Liver (tissue), 9 donors: Measurements from ENCODE around the gene ERMARD. TPM values are rescaled to one million over a fixed set of nuclear protein-coding genes. Genes with fewer than 3 reads are reported as not detected.

Experiments used
- DNase-seq: peaks from one replicate; pipeline ENCODE4 v3.0.0-alpha.2; 2017; ENCODE audit warnings: low spot score
- H3K27ac ChIP-seq, 2 donors: one replicate each; pipeline ENCODE4 v1.7.0; 2013; ENCODE audit warnings: inconsistent platforms in 2 of 2, low read length in 2 of 2, control low read depth in 1 of 2, low read depth in 1 of 2, mild to moderate bottlenecking in 1 of 2
- H3K27me3 ChIP-seq, 4 donors: one replicate each; pipeline versions ENCODE4 v1.6.1 to v1.7.0; 2013; ENCODE audit warnings: low read length in 3 of 4, inconsistent platforms in 1 of 4, mild to moderate bottlenecking in 1 of 4, moderate library complexity in 1 of 4; ENCODE audit not compliant: control insufficient read depth in 4 of 4, insufficient read depth in 4 of 4
- H3K36me3 ChIP-seq, 4 donors: one replicate each; pipeline versions ENCODE4 v1.6.1 to v1.7.0; 2013; ENCODE audit warnings: low read length in 3 of 4, mild to moderate bottlenecking in 3 of 4, low read depth in 1 of 4, moderate library complexity in 1 of 4; ENCODE audit not compliant: control insufficient read depth in 4 of 4, insufficient read depth in 3 of 4
- H3K4me1 ChIP-seq, 4 donors: one replicate each; pipeline versions ENCODE4 v1.6.1 to v1.7.0; 2013; ENCODE audit warnings: low read length in 3 of 4, mild to moderate bottlenecking in 3 of 4, moderate library complexity in 1 of 4; ENCODE audit not compliant: control insufficient read depth in 4 of 4, insufficient read depth in 4 of 4
- H3K4me3 ChIP-seq, 3 donors: one replicate each; pipeline versions ENCODE4 v1.6.1 to v1.7.0; 2013; ENCODE audit warnings: low read length in 3 of 3, control low read depth in 1 of 3, low read depth in 1 of 3, mild to moderate bottlenecking in 1 of 3
- H3K9ac ChIP-seq, 2 donors: one replicate each; pipeline ENCODE4 v1.7.0; 2013; ENCODE audit warnings: low read length in 2 of 2, mild to moderate bottlenecking in 2 of 2, moderate library complexity in 2 of 2, control low read depth in 1 of 2, low read depth in 1 of 2
- H3K9me3 ChIP-seq, 4 donors: one replicate each; pipeline versions ENCODE4 v1.6.1 to v1.7.0; 2013; ENCODE audit warnings: low read length in 3 of 4; ENCODE audit not compliant: control insufficient read depth in 4 of 4
- CTCF ChIP-seq: fragments of 150-350 bp; IDR thresholded peaks from 2 replicates; pipeline ENCODE4 v1.5.1; 2017; ENCODE audit warnings: improper control_type of control experiment, low read depth, low read length; ENCODE audit not compliant: missing input control
- FOXA1 ChIP-seq: IDR thresholded peaks from 2 replicates; pipeline ENCODE4 v1.6.1; 2016; ENCODE audit warnings: antibody characterized with exemption
- FOXA2 ChIP-seq: IDR thresholded peaks from 2 replicates; pipeline ENCODE4 v1.6.1; 2016; ENCODE audit warnings: antibody characterized with exemption
- GABPA ChIP-seq, 2 donors: IDR thresholded peaks in 1 of 2; conservative IDR thresholded peaks in 1 of 2; 2 replicates each; pipeline ENCODE4 v1.6.1; 2016; ENCODE audit warnings: antibody characterized with exemption in 2 of 2, mild to moderate bottlenecking in 1 of 2, moderate library complexity in 1 of 2
- HNF4A ChIP-seq, 2 donors: conservative IDR thresholded peaks; 2 replicates each; pipeline ENCODE4 v1.6.1; 2016; ENCODE audit warnings: antibody characterized with exemption in 2 of 2, mild to moderate bottlenecking in 2 of 2
- HNF4G ChIP-seq: IDR thresholded peaks from 2 replicates; pipeline ENCODE4 v1.6.1; 2016; ENCODE audit warnings: antibody characterized with exemption
- JUND ChIP-seq, 2 donors: IDR thresholded peaks; 2 replicates each; pipeline ENCODE4 v1.6.1; 2016; ENCODE audit warnings: antibody characterized with exemption in 2 of 2
- NR2F2 ChIP-seq: IDR thresholded peaks from 2 replicates; pipeline ENCODE4 v1.6.1; 2016; ENCODE audit warnings: antibody characterized with exemption
- RAD21 ChIP-seq, 2 donors: IDR thresholded peaks; 2 replicates each; pipeline ENCODE4 v1.6.1; 2016; ENCODE audit warnings: antibody characterized with exemption in 2 of 2, mild to moderate bottlenecking in 2 of 2
- RXRA ChIP-seq, 2 donors: IDR thresholded peaks; 2 replicates each; pipeline ENCODE4 v1.6.1; 2017 to 2018; ENCODE audit warnings: antibody characterized with exemption in 2 of 2, mild to moderate bottlenecking in 1 of 2
- SP1 ChIP-seq: IDR thresholded peaks from 2 replicates; pipeline ENCODE4 v1.6.1; 2018; ENCODE audit warnings: antibody characterized with exemption, mild to moderate bottlenecking
- TAF1 ChIP-seq: conservative IDR thresholded peaks from 2 replicates; pipeline ENCODE4 v1.6.1; 2016; ENCODE audit warnings: antibody characterized with exemption, mild to moderate bottlenecking
- YY1 ChIP-seq: IDR thresholded peaks from 2 replicates; pipeline ENCODE4 v1.6.1; 2016; ENCODE audit warnings: antibody characterized with exemption, mild to moderate bottlenecking
- WGBS: extraction: QIAGEN DNeasy Blood & Tissue Kit; methylation state at CpG from one replicate; pipeline ENCODE4 v1.1.7; 2013; 5-methylcytosine and 5-hydroxymethylcytosine counted together
- polyA plus RNA-seq, 2 donors: library from polyadenylated mRNA; stranded (reverse) in 1 of 2; unstranded in 1 of 2; fragments of 200-250 nt in 1 of 2; fragments of >200 nt in 1 of 2; fragmentation: Nextera tagmentation in 1 of 2; extraction: Ambion mirVana in 1 of 2; gene quantifications; one replicate each; pipeline versions ENCODE4 v1.2.1 to v1.2.3, GENCODE V29; 2013 to 2015
- total RNA-seq, 2 donors: library from RNA; depleted of rRNA; stranded (reverse); fragments of >200 nt; gene quantifications; one replicate each; pipeline ENCODE4 v1.2.3, GENCODE V29; 2014
- TF ChIP-seq, protein P1 (sequence below): IDR thresholded peaks from 2 replicates; pipeline ENCODE4 v1.6.1; 2016; ENCODE audit warnings: antibody characterized with exemption
- TF ChIP-seq, protein P2 (sequence below): IDR thresholded peaks from 2 replicates; pipeline ENCODE4 v1.6.1; 2016; ENCODE audit warnings: antibody characterized with exemption
- TF ChIP-seq, protein P3 (sequence below): IDR thresholded peaks from 2 replicates; pipeline ENCODE4 v1.6.1; 2016; ENCODE audit warnings: antibody characterized with exemption, mild to moderate bottlenecking
- donor health status: healthy.
- donor health status: healthy.
- donor health status: healthy.
- donor health status: healthy.
- donor health status: healthy.

The ERMARD gene
- total and polyA plus RNA-seq, 4 donors = 10.1 to 20.7 (median 14.0) TPM

- no peak for TF ChIP-seq GABPA (IDR thresholded peaks at IDR 0.05 in 1 of 2, conservative IDR thresholded peaks at IDR 0.05 in 1 of 2)
- no peak for TF ChIP-seq TAF1
- TF ChIP-seq, protein P1, sequence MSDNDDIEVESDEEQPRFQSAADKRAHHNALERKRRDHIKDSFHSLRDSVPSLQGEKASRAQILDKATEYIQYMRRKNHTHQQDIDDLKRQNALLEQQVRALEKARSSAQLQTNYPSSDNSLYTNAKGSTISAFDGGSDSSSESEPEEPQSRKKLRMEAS = no peak
- TF ChIP-seq JUND (IDR thresholded peaks at IDR 0.05) = no peak
- TF ChIP-seq SP1 = no peak
- TF ChIP-seq, protein P2, sequence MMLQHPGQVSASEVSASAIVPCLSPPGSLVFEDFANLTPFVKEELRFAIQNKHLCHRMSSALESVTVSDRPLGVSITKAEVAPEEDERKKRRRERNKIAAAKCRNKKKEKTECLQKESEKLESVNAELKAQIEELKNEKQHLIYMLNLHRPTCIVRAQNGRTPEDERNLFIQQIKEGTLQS = no peak
Observed at GRCh38 chr6:169825558-169826225, 74.3 kb downstream of the ERMARD start (continued).

DNA sequence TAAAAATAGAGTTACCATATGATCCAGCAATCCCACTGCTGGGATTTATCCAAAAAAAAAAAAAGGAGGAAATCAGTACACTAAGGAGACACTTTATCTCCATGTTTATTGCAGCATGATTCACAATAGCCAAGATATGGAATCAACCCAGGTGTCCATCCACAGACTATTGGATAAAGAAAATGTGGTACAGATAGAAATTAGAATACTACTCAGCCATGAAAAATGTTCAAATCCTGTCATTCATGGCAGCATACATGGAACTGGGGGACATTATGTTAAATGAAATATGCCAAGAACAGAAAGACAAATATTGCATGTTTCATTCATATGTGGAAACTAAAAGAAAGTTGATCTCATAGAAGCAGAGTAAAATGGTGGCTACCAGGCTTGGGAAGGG lies 75.3 kb downstream of the ERMARD start:
- Histone ChIP-seq H3K9me3 (no peaks in the 10 kb centered on the region), H3K27me3 (no peaks in the 10 kb centered on the region), H3K9ac (no peak overlapping the region), H3K4me1 (peaks cover 0 to 3% (median under 1%) of the 10 kb centered on the region in 4 donors), H3K4me3 (no peak overlapping the region), H3K36me3 (no peaks in the 10 kb centered on the region), H3K27ac (no peak overlapping the region)
- TF ChIP-seq, protein P3, sequence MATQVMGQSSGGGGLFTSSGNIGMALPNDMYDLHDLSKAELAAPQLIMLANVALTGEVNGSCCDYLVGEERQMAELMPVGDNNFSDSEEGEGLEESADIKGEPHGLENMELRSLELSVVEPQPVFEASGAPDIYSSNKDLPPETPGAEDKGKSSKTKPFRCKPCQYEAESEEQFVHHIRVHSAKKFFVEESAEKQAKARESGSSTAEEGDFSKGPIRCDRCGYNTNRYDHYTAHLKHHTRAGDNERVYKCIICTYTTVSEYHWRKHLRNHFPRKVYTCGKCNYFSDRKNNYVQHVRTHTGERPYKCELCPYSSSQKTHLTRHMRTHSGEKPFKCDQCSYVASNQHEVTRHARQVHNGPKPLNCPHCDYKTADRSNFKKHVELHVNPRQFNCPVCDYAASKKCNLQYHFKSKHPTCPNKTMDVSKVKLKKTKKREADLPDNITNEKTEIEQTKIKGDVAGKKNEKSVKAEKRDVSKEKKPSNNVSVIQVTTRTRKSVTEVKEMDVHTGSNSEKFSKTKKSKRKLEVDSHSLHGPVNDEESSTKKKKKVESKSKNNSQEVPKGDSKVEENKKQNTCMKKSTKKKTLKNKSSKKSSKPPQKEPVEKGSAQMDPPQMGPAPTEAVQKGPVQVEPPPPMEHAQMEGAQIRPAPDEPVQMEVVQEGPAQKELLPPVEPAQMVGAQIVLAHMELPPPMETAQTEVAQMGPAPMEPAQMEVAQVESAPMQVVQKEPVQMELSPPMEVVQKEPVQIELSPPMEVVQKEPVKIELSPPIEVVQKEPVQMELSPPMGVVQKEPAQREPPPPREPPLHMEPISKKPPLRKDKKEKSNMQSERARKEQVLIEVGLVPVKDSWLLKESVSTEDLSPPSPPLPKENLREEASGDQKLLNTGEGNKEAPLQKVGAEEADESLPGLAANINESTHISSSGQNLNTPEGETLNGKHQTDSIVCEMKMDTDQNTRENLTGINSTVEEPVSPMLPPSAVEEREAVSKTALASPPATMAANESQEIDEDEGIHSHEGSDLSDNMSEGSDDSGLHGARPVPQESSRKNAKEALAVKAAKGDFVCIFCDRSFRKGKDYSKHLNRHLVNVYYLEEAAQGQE = no peak
- TF ChIP-seq JUND (IDR thresholded peaks at IDR 0.05) (no peak), HNF4G (no peak), YY1 (no peak), NR2F2 (no peak), FOXA2 (no peak), CTCF (no peak)
- no peak for DNase-seq

- H3K4me1 ChIP-seq = peaks cover 0 to 9% (median 6%) of the 10 kb centered on the region in 4 donors
- H3K4me3 ChIP-seq = no peak overlapping the region
- H3K9ac ChIP-seq = no peak overlapping the region
- 73% methylated on average over 12 of the region's 12 CpGs for WGBS
- no peaks in the 10 kb centered on the region for H3K9me3 ChIP-seq
- no peaks in the 10 kb centered on the region for H3K27me3 ChIP-seq
- no peak for DNase-seq
- H3K27ac ChIP-seq = no peak overlapping the region
- no peaks in the 10 kb centered on the region for H3K36me3 ChIP-seq
- TF ChIP-seq SP1 = no peak
- no peak for TF ChIP-seq HNF4G
- TF ChIP-seq RXRA (IDR thresholded peaks at IDR 0.05) = no peak
- no peak for TF ChIP-seq NR2F2
- TF ChIP-seq, protein P3 = no peak
- TF ChIP-seq, protein P1 = no peak
- TF ChIP-seq JUND (IDR thresholded peaks at IDR 0.05) = no peak
- TF ChIP-seq YY1 = no peak
- TF ChIP-seq, protein P2 = no peak
- no peak for TF ChIP-seq HNF4A (conservative IDR thresholded peaks at IDR 0.05)
- TF ChIP-seq TAF1 = no peak
- no peak for TF ChIP-seq FOXA1
- no peak for TF ChIP-seq CTCF
- no peak for TF ChIP-seq RAD21 (IDR thresholded peaks at IDR 0.05)
- TF ChIP-seq GABPA (IDR thresholded peaks at IDR 0.05 in 1 of 2, conservative IDR thresholded peaks at IDR 0.05 in 1 of 2) = no peak
- no peak for TF ChIP-seq FOXA2
Observed at GRCh38 chr6:169827290-169827717, 75.9 kb downstream of the ERMARD start.
